ENCODE measurements around the gene PAX5. TPM values are rescaled to one million over a fixed set of nuclear protein-coding genes. Genes with fewer than 3 reads are reported as not detected.

PAX5 gene
- total RNA-seq, 1 donor from 2014 or later: 0.06 TPM

- DNase-seq (ENCODE audit: low spot score): no peak
These were observed 45.2 kb downstream of the PAX5 start for GRCh38 chr9:36988848-36989247.

DNA sequence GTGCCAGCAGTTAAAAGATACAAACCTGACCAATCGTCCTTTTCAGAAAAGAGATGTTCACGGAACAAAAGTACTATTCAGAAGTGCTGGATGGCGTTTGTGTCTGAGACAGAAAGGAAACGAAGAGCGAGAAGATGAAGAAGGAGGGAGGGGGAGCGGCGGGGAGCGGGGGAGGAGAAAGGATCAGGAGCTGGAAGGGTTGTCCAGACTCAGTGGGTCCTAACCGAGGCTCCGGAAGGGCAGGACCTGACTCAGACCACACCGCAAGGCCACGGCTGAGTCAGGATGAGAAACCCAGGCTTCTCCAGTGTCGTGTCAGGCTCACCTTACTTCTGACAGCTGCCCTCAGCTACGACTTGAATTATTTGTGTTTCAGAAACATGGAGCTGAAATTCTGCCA, 46.2 kb downstream of the PAX5 start:
- DNase-seq (ENCODE audit: low spot score): no peak

DNA sequence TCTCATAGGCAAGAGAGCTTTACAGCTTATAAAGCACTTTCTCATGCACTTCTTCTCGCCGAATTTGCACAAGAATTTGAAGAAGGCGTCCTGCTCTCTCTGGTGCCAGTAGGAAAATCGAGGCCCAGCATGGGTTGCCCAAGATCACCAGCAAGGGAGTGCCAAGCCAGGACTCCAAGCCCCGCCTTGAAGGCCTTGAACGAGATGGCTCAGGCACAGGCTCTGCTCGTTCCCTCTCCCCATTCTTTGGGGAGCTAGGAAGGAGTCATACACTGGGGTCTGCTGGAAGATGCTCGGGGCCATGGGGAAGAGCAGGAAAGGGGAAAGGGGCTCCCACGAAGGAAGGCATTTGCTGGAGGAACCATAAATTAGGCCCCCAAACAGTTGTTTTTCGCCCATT, 46.7 kb downstream of the PAX5 start:
- DNase-seq (ENCODE audit: low spot score): peak; percentile 30

- peak; percentile 53 for DNase-seq (ENCODE audit: low spot score)
These were observed 47.3 kb downstream of the PAX5 start for GRCh38 chr9:36986468-36987408.

DNA sequence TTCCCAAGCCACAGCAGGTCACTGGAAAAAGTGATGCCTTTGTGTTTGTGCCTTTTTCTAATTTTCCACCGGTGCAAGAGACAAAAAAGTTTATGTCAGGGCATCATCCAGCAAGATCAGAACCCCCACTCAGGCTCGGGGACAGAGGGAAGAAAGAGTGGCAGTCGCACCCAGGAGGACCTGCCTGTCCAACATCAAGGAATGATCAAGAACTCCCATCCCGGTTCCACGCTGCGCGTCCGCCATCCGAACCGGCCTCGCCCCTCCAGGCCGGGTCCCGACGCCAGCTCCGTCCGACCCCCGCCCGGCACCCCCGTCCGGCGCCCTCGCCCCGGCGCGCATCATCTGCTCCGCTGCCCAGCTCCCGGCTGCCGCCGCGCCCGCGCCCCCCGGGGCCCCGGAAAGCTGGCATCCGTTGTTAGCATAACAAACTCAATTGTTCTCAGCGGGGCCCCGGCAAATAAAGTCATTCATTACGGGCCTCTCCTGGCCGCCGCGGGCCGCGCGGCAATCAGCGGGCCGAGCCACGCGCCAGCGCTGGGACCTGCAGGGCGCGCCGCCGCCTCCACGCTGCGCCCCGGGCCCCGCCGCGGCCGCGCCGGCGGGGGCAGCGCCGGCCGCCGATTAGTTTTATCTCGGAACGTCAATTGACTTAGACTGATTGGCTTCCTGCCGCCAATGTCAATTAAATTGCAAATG, 48.1 kb downstream of the PAX5 start:
- peak; percentile 80 for DNase-seq (ENCODE audit: low spot score)

- peak; percentile 72 for DNase-seq (ENCODE audit: low spot score)
These were observed 48.9 kb downstream of the PAX5 start for GRCh38 chr9:36985061-36985768.

- DNase-seq (ENCODE audit: low spot score): peak; percentile 67
These were observed 53.7 kb downstream of the PAX5 start for GRCh38 chr9:36980148-36980974.

DNA sequence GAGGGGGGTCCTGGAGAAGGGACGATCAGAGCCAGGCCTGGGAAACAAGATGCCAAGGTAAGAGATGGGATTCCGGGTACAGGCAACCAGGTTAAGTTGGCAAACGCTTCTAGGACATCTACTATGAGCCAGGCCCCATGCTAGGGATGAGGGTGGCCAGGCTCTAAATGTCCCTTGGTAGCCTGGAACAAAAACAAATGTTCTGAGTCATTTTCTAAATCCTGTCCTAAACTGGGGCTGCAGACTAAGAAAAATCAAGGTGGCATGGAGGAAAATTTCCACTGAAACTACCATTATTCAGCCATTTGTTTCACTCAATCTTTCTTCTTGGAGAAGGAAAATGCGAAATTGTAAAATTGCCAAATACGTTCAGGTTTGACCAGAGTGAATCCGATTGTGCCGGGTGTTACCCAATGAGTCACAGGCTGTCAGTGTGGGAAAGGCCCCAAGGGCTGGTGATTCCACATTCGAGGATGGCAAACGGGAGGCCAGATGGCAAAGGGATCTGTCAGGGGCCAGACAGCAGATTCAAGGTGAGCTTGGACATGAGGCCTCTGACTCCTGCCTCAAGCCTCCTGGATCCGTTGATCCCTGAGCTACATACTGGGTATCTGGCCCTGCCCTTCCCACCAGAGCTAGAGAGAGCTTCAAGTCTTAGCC, 57.6 kb downstream of the PAX5 start:
- DNase-seq (ENCODE audit: low spot score): no peak

GRCh38 chr9:36974731-36975130, 59.3 kb downstream of the PAX5 start:
- no peak for DNase-seq (ENCODE audit: low spot score)

- DNase-seq (ENCODE audit: low spot score): peak; percentile 37
These were observed 62.1 kb downstream of the PAX5 start for GRCh38 chr9:36971935-36972488.

DNA sequence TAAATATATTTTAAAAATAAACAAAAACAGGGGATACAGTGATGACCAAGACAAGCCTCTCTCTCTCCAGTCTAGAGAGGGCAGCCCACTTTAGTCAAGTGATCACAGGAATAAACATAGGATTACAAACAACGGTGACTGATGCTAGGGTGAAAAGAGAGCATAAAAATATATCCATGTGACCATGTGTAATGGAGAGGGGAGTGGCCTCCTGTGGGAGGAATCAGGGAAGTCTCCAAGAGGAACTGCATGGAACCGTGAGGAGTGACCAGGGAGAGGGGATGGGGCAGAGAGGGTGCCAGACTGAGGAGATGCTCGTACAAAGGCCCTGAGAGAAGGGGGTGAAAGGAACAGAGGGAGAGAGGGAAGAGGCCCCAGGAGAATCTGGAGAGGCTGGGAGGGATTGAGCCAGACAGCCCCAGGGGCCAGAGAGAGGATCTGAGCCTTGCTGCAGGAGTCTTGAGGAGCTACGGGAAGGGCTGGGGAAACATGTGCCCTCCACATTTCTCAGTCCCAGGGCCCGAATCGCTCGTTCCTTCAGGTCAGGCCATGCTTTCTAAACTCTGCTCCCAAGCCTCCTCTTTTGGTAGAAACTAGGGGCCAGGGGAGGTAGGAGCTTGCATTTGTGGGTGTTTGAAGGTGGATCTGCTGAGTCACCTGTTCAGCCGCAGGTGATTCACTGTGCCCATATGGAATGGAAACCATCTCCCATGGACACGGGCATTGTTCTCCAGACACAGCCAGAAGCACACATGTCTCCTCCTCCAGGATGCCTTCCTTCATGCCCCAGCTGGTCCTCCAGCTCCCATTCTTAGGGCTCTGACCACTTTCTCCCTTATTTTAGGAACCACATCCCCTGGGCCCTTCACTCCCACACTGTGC, 63.8 kb downstream of the PAX5 start:
- DNase-seq (ENCODE audit: low spot score): peak; percentile 28

DNA sequence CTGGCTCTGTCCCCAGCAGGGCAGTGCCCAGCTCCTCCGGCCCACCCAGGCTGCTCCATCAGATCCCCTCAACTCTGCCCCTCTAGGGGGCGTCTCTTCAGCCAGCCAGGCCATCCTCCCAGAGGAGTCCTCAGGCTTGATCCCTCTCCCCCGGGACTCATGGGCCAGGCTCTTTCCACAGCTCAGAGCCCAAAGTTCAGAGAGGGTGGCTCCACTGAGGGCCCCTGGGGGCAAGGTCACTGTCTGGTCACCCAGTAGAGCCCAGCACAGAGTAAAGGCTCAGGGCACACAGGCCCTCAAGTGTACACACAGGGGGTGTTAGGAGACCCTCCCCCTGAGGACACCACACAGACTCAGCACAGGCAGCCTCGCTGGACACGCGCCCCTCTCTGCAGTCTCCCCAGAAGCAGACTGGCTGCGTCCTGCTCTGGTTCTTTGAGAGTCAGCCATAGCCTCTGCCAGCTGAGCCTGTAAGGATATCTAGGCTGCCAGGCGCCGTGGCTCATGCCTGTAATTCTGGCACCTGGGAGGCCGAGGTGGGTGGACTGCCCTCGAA, 64.8 kb downstream of the PAX5 start:
- DNase-seq (ENCODE audit: low spot score): peak; percentile 85

GRCh38 chr9:36968574-36969215, 65.4 kb downstream of the PAX5 start:
- DNase-seq (ENCODE audit: low spot score): peak; percentile 24

DNA sequence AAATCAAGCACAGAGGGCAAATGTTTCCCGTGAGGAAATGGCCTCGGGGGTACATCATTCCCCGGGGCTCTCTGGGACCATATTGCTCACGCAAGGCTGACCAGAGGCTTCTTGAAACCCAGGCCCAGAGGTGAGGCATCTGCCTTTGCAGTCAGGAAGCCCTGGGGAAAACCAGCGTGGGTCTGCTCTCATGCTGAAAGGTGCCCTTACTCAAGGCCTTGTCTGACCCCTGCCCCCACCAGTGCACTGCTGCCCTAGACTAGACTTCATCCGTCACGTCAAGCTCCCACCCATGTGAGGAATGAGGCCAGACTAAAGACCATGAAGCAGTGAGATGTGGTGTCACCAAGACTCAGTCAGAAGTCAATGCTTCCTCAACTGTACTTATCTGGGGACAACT, 66.1 kb downstream of the PAX5 start:
- DNase-seq (ENCODE audit: low spot score): peak; percentile 86

DNA sequence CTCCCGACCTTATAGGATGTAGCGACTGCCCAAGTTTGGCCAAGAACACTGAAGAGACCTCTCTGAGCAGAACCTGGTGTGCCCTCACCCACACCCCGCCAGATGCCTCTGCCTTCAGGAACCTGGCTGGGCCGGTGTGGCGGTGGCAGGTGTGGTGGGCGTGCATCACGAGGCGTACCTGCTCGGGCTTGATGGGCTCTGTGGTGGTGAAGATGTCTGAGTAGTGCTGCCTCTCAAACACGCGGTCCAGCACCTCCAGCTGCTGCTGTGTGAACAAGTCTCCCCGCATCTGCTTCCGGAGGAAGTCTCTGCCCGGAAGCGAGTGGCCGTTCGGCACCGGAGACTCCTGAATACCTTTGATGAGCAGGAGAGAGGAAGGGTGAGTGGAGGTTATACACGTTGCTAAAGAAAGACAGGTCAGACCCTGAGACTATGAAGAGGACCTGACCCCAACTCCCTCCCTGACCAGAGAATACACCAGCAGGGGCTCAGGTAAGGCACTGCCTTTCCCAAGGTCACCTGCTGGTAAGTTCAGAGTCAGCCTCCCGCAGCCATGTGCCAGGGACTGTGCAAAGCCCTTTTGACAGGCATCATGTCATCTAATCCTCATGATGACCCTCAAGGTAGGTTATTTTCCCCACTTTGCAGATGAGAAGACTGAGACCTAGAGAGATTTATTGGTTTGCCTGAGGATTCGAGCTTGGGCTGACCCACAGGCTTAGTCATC, 67.5 kb downstream of the PAX5 start:
- peak; percentile 71 for DNase-seq (ENCODE audit: low spot score)

DNA sequence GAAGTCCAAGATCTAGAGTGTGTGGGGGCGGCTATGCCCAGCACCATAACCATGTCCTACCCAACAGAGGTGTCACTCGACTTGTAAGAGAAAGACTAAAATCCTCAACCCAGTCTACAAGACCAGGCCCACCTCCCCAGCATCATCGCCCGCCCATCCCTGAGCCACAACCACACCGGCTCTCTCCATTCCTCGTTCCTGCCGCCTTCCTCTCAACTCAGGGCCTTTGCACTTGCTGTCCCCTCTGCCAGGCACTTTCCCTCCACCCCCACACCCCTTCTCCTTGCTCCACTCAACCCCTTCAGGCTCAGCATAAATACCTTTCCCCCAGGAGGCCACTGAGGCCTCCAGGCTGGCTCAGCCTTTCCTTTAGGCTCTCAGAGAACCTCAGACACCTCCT, 69.3 kb downstream of the PAX5 start:
- DNase-seq (ENCODE audit: low spot score): peak; percentile 80

DNA sequence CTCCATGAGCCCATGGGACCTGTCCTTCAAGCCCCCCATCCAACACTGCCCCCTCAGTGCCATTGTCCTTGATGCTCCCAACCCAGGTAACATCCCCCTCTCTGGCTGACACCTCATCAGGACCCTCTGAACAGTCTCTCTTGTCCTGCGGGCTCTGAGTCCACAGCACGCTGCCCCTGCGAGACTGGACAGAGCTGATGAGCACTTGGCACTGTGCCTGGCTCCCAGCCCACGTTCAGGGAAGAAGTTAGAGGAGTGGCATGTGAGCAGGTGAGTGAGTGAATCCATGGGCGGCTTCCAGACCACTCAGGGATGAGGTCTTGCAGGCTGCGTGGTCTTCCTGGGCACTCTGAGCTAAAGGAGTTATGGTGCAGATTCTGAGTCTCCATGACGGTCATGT, 70.7 kb downstream of the PAX5 start:
- DNase-seq (ENCODE audit: low spot score): peak; percentile 87

Measured in mesenteric fat pad (tissue), 1 donor.